Keratinocyte (primary cell): Measurements from ENCODE around the gene ERICH4.

Experiments
- CTCF ChIP-seq, 3 experiments: IDR thresholded peaks in 1 of 3; conservative IDR thresholded peaks in 1 of 3; optimal IDR thresholded peaks in 1 of 3; 2 replicates in 2 of 3; 3 replicates in 1 of 3; pipeline versions ENCODE3 to v1.5.1; 2011; ENCODE audit warnings: low read length in 3 of 3, mild to moderate bottlenecking in 3 of 3, moderate library complexity in 2 of 3, control low read depth in 1 of 3, inconsistent platforms in 1 of 3; ENCODE audit not compliant: insufficient read depth in 2 of 3; ENCODE audit errors: extremely low read depth in 1 of 3
- EZH2 ChIP-seq: IDR thresholded peaks from one replicate; pipeline ENCODE4 v1.6.1; 2012; ENCODE audit warnings: inconsistent platforms, mild to moderate bottlenecking, low read length, moderate library complexity

GRCh38 chr19:41410336-41411054 is 32.5 kb upstream of the ERICH4 start:
- TF ChIP-seq CTCF (optimal IDR thresholded peaks at IDR 0.05 in 1 of 3, IDR thresholded peaks at IDR 0.05 in 1 of 3, conservative IDR thresholded peaks at IDR 0.05 in 1 of 3; ENCODE audit: extremely low read depth in 1 of 3, insufficient read depth in 2 of 3, low read length in 3 of 3): no peak
- TF ChIP-seq EZH2: no peak
